Tibial nerve (tissue), 4 donors: ENCODE measurements around the gene SLC2A9.

Experiments used
- EP300 ChIP-seq, 2 donors: sonication (generic); formaldehyde crosslinking; IDR thresholded peaks; one replicate each; pipeline ENCODE4 v1.6.1; 2017; ENCODE audit warnings: antibody characterized with exemption in 2 of 2, mild to moderate bottlenecking in 1 of 2
- TF ChIP-seq, protein P1 (sequence below), 5 experiments: fragments of 200-600 bp in 3 of 5; fragments of 450-650 bp in 2 of 5; sonication (generic) in 3 of 5; IDR thresholded peaks; one replicate each; pipeline ENCODE4 v1.5.1; 2016 to 2019; ENCODE audit warnings: antibody characterized with exemption in 5 of 5, mild to moderate bottlenecking in 3 of 5, moderate library complexity in 2 of 5

DNA sequence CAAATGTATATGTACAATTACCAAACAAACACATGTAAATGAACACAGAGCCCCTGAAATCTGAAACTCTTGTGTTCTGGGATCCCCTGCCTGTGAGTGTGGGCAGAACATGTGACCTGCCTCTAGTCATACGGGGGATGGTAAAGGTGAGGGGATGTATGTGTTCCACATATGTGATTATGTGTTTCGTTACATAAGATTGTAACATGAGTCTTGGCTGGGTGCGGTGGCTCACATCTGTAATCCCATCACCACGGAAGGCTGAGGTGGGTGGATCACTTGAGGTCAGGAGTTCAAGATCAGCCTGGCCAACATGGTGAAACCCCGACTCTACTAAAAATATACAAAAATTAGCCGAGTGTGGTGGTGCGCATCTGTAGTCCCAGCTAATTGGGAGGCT is 37.1 kb upstream of the SLC2A9 start:
- TF ChIP-seq, protein P1, sequence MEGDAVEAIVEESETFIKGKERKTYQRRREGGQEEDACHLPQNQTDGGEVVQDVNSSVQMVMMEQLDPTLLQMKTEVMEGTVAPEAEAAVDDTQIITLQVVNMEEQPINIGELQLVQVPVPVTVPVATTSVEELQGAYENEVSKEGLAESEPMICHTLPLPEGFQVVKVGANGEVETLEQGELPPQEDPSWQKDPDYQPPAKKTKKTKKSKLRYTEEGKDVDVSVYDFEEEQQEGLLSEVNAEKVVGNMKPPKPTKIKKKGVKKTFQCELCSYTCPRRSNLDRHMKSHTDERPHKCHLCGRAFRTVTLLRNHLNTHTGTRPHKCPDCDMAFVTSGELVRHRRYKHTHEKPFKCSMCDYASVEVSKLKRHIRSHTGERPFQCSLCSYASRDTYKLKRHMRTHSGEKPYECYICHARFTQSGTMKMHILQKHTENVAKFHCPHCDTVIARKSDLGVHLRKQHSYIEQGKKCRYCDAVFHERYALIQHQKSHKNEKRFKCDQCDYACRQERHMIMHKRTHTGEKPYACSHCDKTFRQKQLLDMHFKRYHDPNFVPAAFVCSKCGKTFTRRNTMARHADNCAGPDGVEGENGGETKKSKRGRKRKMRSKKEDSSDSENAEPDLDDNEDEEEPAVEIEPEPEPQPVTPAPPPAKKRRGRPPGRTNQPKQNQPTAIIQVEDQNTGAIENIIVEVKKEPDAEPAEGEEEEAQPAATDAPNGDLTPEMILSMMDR (IDR thresholded peaks at IDR 0.05) = no peak
- TF ChIP-seq EP300 (IDR thresholded peaks at IDR 0.05) = no peak
